GM21528 (cell line): Measurements from ENCODE around the gene AP1S1.
"Not testable (repeated sequence)": the region's sequence is repeated elsewhere in the genome, so short reads cannot be mapped to it uniquely, and the experiment has no call there.

Experiments used
- ATAC-seq: cut with Tn5 transposase; IDR thresholded peaks from one replicate; pipeline ENCODE4 v1.9.1; 2021; ENCODE audit warnings: mild to moderate bottlenecking, moderate library complexity; ENCODE audit not compliant: unreplicated experiment, low FRiP score

Gene AP1S1

DNA sequence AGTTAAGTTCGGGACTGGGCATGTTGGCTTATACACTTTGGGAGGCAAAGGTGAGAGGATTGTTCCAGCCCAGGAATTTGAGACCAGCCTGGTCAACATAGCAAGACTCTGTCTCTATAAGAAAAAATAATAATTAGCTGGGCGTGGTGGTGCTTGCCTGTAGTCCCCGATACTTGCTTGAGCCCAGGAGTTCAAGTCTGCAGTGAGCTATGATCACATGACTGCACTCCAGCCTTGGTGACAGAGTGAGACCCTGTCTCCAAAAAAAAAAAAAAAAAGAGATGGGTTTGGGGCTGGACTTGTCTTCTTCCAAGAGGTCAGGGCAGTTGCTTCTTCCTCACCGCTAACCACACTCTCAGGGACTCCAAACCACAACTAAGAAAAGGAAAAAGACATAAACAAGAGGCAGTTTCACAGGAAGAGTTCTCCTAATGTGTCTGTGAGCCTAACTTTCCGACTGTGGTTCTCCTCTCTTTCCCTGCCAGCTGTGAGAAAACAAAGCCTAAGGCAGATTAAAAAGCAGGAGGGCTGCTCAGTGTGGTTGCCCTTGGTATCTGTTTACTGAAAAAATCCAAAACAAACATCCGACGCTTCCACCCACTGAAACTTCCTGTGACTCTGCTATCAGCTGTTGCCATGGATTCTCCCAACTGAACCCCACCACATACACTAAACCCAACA, 29.8 kb upstream of the AP1S1 start:
- no peak for ATAC-seq

DNA sequence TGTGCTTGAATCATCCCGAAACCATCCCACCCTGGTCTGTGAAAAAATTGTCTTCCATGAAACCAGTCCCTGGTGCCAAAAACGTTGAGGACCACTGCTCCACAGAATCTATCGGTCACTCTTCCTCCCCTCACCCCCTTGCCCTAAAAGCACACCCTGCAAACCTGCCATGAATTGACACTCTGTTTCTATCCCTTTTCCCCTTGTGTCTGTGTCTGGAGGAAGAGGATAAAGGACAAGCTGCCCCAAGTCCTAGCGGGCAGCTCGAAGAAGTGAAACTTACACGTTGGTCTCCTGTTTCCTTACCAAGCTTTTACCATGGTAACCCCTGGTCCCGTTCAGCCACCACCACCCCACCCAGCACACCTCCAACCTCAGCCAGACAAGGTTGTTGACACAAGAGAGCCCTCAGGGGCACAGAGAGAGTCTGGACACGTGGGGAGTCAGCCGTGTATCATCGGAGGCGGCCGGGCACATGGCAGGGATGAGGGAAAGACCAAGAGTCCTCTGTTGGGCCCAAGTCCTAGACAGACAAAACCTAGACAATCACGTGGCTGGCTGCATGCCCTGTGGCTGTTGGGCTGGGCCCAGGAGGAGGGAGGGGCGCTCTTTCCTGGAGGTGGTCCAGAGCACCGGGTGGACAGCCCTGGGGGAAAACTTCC, 28.2 kb upstream of the AP1S1 start:
- no peak for ATAC-seq

DNA sequence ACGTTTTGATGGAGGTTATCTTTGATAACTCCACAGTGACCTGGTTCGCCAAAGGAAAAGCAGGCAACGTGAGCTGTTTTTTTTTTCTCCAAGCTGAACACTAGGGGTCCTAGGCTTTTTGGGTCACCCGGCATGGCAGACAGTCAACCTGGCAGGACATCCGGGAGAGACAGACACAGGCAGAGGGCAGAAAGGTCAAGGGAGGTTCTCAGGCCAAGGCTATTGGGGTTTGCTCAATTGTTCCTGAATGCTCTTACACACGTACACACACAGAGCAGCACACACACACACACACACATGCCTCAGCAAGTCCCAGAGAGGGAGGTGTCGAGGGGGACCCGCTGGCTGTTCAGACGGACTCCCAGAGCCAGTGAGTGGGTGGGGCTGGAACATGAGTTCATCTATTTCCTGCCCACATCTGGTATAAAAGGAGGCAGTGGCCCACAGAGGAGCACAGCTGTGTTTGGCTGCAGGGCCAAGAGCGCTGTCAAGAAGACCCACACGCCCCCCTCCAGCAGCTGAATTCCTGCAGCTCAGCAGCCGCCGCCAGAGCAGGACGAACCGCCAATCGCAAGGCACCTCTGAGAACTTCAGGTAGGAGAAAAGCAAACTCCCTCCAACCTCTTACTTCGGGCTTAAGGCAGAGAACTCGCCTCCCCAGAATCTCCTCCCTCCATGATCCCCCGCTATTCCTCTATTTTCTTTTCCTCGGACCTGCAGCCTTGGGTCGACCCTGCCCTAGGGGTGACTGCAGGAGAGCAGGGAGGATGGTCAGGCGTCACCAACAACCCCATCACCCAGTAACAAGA, 27.4 kb upstream of the AP1S1 start, which contains the start of gene SERPINE1:
Gene SERPINE1, plus strand, starts transcription at position 454 of the 809 bp plus-strand sequence. CDS start 1,290 bp downstream, outside the sequence.
- no peak for ATAC-seq

DNA sequence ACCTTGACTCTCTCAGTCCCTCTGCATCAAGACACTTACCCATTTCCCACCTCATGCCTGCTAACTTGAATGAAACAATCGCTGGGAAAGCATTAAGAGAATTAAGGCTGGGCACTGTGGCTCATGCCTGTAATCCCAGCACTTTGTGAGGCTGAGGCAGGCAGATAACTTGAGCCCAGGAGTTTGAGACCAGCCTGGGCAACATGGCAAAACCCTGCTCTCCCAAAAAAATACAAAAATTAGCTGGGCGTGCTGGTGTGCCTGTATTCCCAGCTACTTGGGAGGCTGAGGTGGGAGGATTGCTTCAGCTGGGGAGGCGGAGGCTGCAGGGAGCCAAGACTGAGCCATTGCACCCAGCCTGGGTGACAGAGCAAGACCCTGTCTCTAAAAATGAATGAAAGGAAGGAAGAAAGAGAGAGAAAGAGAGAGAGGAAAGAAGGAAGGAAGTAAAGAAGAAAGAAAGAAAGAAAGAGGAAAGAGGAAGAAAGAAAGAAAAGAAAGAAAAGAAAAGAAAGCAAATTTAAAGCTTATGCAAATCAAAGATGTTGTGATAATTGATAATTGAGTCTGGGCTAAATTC, 26.7 kb upstream of the AP1S1 start:
- no peak for ATAC-seq

DNA sequence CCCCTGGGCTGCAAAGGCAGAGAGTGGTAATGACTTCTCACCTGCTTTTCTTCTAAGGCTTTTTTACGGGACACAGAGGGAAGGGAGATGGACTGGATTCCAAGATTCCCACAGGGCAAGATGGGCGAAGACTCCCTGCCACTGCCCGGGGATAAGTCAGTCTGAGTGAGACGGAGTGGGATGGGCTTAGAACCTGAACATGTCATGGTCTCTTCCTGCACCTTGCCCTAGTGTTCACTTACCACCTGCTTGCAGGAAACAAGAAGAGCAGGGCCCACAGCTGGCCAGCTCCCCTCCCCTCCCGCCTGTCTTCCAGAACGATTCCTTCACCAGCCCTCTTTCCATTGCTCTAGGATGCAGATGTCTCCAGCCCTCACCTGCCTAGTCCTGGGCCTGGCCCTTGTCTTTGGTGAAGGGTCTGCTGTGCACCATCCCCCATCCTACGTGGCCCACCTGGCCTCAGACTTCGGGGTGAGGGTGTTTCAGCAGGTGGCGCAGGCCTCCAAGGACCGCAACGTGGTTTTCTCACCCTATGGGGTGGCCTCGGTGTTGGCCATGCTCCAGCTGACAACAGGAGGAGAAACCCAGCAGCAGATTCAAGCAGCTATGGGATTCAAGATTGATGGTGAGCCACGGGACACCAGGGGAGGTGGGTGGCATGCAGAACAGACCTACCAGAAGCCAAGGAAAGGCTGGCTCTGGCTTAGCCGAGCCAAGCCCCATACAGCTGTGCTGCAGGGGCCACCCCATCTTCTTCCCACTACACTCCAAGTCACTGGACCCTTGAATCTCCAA, 26.0 kb upstream of the AP1S1 start:
- no peak for ATAC-seq

DNA sequence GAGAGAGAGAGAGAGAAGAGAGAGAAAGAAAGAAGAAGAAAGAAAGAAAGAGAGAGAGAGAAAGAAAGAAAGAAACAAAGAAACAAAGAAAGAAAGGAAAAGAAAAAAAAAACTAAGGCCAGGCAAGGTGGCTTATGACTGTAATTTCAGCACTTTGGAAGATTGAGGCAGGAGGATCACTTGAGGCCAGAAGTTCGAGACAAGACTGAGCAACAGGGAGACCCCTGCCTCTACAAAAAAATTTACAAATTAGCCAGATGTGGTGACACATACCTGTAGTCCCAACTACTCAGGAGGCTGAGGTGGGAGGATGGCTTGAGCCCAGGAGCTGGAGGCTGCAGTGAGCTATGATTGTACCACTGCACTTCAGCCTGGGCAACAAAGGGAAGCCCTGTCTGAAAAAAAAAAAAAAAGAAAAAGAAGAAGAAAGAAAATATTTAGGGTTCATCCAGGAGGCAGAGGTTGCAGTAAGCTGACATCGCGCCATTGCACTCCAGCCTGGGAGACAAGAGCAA, 24.6 kb upstream of the AP1S1 start:
- no peak for ATAC-seq

DNA sequence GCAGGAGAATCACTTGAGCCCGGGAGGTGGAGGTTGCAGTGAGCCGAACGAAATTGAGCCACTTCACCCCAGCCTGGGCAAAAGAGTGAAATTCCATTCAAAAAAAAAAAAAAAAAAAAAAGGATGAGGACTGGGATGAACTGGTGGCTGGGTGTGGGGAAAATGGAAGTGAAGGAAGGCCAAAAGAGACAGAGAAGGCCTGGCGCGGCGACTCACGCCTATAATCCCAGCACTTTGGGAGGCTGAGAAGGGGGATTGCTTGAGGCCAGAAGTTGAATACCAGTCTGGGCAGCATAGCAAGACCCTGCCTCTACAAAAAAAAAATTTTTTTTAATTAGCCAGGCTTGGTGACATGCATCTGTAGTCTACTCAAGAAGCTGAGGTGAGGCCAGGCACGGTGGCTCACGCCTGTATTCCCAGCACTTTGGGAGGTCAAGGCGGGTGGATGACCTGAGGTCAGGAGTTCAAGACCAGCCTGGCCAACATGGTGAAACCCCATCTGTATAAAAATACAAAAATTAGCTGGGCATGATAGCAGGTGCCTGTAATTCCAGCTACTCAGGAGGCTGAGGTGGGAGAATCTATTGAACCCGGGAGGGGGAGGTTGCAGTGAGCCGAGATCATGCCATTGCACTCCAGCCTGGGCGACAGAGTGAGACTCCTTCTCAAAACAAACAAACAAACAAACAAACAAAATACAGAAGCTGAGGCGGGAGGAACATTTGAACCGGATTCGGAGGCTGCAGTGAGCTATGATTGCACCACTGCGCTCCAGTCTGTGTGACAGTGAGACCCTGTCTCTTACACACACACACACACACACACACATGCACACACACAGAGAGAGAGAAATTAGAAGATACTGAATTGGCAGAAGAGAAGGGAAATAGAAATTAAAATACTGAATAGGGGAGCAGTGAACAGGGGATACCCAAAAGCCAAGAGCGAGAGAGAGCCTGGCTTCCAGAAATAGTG, 21.4 kb upstream of the AP1S1 start:
- ATAC-seq = not testable (repeated sequence)

DNA sequence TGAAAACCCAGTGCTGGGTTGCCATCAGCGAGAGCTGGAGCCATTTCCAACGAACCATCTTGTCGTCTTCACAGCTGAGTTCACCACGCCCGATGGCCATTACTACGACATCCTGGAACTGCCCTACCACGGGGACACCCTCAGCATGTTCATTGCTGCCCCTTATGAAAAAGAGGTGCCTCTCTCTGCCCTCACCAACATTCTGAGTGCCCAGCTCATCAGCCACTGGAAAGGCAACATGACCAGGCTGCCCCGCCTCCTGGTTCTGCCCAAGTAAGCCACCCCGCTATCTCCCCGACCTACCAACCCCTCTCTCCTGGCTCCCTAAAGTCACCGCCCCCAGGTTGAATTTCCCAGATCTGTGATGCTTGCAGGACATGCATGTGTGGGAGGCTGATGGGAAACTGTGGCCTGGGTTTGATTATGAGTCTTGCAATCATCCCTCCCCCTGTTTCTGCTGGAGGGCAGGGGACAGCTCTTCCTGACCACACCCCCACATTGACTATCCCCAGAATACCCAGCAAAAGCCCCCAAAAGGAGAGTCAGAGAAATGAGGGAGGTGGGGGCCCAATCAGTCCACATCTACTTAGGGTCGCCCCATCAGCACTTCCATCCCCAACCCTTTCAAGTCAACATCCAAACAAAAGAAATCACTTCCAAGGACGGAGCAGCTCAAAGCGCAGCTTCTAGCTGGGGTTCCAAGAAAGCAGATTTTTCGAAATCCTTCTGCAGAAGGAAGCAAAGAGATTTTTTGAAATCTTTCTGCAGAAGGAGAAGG, 20.5 kb upstream of the AP1S1 start:
- ATAC-seq = no peak

DNA sequence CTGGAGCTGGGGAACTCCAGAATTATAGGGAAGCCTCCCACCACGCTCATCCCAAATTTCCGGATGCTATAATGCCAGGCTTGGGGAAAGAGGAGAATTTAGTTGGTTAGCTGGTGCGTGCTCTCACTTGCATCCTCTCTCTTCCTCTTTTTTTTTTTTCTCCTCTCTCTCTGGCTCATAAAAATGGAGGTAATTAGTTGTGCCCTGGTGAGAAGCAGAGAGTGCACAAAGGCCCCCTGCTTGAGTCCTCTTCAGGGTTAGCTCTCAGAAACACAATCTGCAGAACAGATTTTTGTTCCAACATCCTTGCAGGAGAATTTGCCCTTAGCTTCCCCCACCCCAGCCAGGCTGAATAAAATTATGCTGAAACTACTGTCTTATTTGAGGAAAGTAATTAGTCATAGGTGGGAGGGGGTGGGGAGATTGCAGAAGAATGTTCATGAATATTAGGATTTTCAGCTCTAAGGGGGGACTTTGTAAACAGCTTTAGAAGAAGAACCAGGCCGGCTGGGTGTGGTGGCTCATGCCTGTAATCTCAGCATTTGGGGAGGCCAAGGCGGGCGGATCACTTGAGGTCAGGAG, 19.8 kb upstream of the AP1S1 start:
- ATAC-seq = no peak

DNA sequence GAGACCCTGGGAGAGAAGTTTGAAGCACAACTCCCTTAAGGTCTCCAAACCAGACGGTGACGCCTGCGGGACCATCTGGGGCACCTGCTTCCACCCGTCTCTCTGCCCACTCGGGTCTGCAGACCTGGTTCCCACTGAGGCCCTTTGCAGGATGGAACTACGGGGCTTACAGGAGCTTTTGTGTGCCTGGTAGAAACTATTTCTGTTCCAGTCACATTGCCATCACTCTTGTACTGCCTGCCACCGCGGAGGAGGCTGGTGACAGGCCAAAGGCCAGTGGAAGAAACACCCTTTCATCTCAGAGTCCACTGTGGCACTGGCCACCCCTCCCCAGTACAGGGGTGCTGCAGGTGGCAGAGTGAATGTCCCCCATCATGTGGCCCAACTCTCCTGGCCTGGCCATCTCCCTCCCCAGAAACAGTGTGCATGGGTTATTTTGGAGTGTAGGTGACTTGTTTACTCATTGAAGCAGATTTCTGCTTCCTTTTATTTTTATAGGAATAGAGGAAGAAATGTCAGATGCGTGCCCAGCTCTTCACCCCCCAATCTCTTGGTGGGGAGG, 16.5 kb upstream of the AP1S1 start:
- no peak for ATAC-seq

DNA sequence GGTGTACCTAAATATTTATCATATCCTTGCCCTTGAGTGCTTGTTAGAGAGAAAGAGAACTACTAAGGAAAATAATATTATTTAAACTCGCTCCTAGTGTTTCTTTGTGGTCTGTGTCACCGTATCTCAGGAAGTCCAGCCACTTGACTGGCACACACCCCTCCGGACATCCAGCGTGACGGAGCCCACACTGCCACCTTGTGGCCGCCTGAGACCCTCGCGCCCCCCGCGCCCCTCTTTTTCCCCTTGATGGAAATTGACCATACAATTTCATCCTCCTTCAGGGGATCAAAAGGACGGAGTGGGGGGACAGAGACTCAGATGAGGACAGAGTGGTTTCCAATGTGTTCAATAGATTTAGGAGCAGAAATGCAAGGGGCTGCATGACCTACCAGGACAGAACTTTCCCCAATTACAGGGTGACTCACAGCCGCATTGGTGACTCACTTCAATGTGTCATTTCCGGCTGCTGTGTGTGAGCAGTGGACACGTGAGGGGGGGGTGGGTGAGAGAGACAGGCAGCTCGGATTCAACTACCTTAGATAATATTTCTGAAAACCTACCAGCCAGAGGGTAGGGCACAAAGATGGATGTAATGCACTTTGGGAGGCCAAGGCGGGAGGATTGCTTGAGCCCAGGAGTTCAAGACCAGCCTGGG, 15.9 kb upstream of the AP1S1 start:
- ATAC-seq = peak; percentile 55

DNA sequence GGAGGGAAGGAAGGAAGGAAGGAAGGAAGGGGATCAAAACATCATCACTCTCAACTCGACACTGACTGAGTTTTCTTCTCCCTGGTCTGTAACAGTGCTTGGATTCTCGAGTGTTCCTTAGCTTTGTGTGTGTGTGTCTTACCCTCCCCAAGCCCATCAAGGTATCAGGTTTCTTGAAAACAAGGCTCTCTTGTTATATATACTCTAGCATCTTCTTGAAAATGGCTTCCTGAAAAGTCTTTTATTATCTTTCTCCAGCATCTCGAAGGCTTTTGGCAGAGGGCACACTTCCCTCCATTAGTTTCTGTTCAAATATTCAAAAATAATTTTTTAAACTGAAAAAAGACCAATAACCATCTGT, 14.0 kb upstream of the AP1S1 start:
- no peak for ATAC-seq

DNA sequence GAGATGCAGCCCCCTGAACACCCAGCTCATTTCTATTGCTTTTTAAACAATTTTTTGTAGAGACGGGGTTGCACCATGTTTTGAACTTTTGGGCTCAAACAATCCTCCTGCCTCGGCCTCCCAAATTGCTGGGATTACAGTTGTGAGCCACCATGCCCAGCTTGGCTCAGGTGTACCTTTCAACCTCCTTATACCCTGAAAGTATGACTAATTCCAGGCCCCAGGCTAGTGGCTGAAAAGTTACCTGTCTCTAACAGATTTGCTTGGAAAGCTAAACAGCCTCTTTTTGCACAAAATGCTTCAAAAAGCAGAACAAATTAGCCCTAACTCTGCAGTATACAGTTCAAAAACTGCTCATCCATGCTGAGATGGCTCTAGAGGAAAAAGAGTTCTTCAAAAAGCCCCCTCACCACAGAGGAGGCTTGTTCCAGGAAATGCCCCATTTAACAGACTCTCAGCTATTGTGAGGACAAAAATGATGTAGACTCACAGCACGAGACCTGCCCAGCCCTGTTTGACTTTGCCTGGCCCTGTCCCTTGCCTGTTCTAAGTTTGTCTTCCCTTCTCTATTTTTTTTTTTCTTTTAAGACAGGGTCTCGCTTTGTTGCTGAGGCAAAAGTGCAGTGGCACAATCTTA, 13.4 kb upstream of the AP1S1 start:
- ATAC-seq = no peak

DNA sequence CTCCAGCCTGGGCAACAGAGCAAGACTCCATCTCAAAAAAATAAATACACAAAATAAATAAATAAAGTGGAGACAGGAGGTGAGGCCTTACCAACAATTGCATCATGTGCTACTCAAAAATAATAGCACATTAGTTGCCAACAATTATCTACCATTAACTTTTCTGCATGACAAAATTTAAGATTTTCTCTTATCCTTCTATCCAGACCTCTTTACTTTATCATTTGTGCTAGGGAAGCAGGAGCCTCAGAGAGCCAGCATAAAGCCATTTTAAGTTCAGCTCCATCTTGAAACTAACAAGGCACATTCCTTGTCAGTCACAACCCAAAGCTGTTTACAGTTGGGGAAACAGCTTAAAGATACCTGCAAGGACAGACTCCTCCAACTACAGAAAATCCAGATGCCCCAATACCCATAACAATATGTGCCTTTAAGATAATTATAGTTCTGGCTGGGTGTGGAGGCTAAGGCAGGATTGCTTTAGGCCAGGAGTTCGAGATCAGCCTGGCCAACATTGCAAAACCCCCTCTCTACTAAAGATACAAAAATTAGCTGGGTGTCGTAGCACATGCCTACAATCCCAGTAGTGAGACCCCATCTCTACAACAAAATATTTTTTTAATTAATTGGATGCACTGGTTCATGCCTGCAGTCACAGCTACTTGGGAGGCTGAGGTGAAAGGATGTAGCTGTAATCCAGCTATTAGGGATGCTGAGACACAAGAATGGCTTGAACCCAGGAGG, 2.2 kb upstream of the AP1S1 start:
- no peak for ATAC-seq

DNA sequence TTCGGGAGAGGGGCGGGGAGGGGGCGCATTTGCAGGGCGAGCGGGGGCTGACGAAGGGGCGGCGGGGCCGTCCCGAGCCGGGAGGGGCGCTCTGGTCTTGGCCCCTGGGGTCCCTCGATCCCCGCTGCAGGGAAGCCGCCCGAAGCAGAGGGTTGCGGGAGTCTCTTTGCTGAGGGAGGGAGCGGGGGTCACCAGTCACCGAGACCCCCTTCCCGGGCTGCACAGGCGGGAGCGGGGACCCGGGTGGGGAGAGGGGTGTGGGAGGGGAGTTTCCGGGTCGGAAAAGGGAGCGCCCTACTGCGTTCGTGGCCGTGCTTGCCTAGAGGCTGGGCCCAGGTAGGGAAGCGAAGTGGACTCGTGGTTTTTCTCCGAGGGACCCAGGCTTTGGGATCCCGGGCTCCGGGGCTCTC, 422 bp downstream of the AP1S1 start:
- peak; percentile 14 for ATAC-seq

DNA sequence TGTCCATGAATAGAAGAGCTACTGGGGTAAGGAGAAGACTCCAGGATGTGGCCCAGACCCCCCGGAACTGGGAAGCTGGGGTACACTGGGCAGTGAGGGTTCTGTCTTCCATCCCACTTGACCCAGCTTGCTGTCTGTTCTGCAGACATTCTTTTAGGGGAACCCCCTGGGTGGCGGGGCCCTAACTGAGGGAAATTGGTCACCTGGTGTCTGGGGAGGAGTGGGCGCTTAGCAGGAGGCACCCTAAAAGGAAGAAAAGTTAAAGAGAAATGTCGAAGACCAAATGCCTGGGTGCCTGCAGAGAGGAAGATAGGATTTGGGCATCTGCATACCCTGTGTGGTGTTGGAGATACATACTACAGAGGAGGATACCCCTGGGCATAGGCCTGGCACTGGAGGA, 1.0 kb downstream of the AP1S1 start:
- no peak for ATAC-seq
